ENCODE measurements around the gene IGF1R. TPM values are rescaled to one million over a fixed set of nuclear protein-coding genes. Genes with fewer than 3 reads are reported as not detected.

Gene IGF1R
- total and polyA plus RNA-seq, 2 of the 13 experiments (the other 11 are each of a cell fraction or from before 2014, with no cell fraction given): 15.9 to 18.4 TPM

DNA sequence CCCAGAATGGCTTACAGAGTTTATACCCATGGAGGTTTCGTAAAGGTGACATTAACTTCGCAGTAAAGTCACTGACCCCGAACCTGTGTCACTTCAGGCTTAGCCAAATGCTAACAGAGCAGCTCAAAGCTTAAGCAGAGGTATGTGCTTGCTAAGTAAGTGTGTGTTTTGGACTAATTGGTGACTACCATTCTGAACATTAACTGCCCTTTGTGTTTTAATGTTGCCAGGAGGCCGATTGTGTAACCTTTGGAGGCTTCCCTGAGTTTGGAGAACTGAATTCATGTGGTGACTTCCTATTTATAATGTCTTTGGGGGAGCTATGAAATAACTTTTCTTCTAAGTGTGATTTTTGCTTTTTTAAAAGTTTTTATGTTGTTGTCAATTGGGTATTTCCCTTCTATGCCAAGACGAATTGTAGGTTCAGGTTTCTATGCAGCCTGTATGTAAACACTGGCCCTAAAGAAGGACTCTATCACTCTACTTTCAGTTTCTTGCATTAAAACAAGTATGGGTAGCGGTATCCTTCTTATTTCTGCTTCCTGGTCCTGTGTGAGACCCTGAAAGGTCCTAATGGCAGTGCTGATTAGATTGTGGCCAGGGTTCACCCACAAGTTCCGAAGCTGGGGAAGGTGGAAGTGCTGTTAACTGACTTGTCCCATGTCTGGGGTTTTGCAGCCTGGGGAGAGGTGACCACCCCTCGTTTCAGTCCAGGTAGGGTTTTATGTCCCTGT, 86.3 kb downstream of the IGF1R start (continued):
- TF ChIP-seq, protein P1, sequence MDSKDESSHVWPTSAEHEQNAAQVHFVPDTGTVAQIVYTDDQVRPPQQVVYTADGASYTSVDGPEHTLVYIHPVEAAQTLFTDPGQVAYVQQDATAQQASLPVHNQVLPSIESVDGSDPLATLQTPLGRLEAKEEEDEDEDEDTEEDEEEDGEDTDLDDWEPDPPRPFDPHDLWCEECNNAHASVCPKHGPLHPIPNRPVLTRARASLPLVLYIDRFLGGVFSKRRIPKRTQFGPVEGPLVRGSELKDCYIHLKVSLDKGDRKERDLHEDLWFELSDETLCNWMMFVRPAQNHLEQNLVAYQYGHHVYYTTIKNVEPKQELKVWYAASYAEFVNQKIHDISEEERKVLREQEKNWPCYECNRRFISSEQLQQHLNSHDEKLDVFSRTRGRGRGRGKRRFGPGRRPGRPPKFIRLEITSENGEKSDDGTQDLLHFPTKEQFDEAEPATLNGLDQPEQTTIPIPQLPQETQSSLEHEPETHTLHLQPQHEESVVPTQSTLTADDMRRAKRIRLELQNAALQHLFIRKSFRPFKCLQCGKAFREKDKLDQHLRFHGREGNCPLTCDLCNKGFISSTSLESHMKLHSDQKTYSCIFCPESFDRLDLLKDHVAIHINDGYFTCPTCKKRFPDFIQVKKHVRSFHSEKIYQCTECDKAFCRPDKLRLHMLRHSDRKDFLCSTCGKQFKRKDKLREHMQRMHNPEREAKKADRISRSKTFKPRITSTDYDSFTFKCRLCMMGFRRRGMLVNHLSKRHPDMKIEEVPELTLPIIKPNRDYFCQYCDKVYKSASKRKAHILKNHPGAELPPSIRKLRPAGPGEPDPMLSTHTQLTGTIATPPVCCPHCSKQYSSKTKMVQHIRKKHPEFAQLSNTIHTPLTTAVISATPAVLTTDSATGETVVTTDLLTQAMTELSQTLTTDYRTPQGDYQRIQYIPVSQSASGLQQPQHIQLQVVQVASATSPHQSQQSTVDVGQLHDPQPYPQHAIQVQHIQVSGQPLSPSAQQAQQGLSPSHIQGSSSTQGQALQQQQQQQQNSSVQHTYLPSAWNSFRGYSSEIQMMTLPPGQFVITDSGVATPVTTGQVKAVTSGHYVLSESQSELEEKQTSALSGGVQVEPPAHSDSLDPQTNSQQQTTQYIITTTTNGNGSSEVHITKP (CRISPR knock-in tag; IDR thresholded peaks at IDR 0.05; ENCODE audit: low read depth): 0 out of 2 replicates have a peak, but pooled peaks have one; percentile 33
- TF ChIP-seq, protein P2, sequence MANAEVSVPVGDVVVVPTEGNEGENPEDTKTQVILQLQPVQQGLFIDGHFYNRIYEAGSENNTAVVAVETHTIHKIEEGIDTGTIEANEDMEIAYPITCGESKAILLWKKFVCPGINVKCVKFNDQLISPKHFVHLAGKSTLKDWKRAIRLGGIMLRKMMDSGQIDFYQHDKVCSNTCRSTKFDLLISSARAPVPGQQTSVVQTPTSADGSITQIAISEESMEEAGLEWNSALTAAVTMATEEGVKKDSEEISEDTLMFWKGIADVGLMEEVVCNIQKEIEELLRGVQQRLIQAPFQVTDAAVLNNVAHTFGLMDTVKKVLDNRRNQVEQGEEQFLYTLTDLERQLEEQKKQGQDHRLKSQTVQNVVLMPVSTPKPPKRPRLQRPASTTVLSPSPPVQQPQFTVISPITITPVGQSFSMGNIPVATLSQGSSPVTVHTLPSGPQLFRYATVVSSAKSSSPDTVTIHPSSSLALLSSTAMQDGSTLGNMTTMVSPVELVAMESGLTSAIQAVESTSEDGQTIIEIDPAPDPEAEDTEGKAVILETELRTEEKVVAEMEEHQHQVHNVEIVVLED (CRISPR knock-in tag; IDR thresholded peaks at IDR 0.05; ENCODE audit: borderline replicate concordance): no peak
- no peak for TF ChIP-seq ZNF7 (CRISPR knock-in tag; IDR thresholded peaks at IDR 0.05)
- TF ChIP-seq ZKSCAN8 (CRISPR knock-in tag; IDR thresholded peaks at IDR 0.05; ENCODE audit: borderline replicate concordance): no peak
- no peak for TF ChIP-seq ZNF770 (CRISPR knock-in tag; IDR thresholded peaks at IDR 0.05)
- TF ChIP-seq ZBTB7A (CRISPR knock-in tag; IDR thresholded peaks at IDR 0.05): no peak
- TF ChIP-seq FOXP1 (IDR thresholded peaks at IDR 0.05): no peak
- peak; percentile 35; the same call in 1 of the 2 replicates for TF ChIP-seq FOXP1 (CRISPR knock-in tag; IDR thresholded peaks at IDR 0.05)
- no peak for TF ChIP-seq RNF219 (CRISPR knock-in tag; IDR thresholded peaks at IDR 0.05)
- 0 out of 2 replicates have a peak, but pooled peaks have one; percentile 10 for TF ChIP-seq PHF21A (CRISPR knock-in tag; IDR thresholded peaks at IDR 0.05)
- TF ChIP-seq ZNF354B (CRISPR knock-in tag; IDR thresholded peaks at IDR 0.05): no peak
- peak; percentile 67 for TF ChIP-seq HDAC2 (CRISPR knock-in tag; IDR thresholded peaks at IDR 0.05)
- no peak for TF ChIP-seq ARID4A (CRISPR knock-in tag; IDR thresholded peaks at IDR 0.05; ENCODE audit: borderline replicate concordance)
